ENCODE measurements around the gene FLYWCH2.

DNA sequence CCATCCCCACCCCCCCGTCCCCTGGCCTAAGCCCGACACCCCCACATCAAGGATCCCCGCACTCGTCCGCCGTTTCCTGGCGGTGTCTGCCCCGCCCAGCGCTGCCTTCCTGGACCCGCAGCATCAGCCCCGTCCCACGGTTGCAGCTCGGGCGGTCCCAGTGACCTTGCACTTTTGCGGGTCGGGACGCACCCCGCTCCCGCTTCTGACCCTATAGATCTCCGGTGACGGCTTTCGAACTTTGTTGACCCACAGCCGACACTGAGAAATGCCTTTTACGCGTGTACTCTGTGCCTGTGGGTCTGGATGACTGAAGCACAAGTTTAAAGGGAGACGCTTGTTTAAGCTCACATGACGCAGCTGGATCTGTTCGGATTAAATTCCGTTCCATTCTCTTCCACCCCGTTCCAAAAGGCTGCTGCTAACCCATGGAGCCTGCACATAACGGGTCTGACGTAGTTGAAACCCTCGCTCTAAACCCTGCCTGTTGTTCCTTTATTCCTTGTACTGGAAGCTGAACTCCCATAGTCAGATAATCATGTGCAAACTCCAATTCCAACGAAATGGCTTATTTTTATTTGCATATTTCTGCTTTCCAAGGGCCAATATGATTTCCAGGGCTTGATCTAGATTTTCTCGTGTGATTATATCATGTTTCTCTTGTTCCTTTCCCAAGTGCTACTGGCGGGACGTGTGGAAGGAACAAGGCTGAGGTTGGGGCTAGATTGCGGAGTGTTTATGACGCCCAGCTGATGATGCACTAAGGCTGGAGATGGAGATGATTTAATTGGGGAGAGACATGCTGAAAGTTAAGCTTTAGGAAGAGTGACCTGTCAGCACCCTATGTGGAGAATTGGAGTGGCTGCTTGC, 29.6 kb downstream of the FLYWCH2 start:
- TF ChIP-seq POLR2A (IDR thresholded peaks at IDR 0.05) (no peak), POLR2AphosphoS5 (IDR thresholded peaks at IDR 0.05) (no peak)
- TF ChIP-seq, protein P1, sequence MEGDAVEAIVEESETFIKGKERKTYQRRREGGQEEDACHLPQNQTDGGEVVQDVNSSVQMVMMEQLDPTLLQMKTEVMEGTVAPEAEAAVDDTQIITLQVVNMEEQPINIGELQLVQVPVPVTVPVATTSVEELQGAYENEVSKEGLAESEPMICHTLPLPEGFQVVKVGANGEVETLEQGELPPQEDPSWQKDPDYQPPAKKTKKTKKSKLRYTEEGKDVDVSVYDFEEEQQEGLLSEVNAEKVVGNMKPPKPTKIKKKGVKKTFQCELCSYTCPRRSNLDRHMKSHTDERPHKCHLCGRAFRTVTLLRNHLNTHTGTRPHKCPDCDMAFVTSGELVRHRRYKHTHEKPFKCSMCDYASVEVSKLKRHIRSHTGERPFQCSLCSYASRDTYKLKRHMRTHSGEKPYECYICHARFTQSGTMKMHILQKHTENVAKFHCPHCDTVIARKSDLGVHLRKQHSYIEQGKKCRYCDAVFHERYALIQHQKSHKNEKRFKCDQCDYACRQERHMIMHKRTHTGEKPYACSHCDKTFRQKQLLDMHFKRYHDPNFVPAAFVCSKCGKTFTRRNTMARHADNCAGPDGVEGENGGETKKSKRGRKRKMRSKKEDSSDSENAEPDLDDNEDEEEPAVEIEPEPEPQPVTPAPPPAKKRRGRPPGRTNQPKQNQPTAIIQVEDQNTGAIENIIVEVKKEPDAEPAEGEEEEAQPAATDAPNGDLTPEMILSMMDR (IDR thresholded peaks at IDR 0.05 in 8 of 11, conservative IDR thresholded peaks at IDR 0.05 in 3 of 11), result no peak
